Coronary artery (tissue), 2 donors: ENCODE data around the gene POLA2.

Source experiments
- DNase-seq: peaks from one replicate; pipeline ENCODE4 v3.0.0-alpha.2; 2017; ENCODE audit warnings: low spot score
- H3K27ac ChIP-seq, 2 donors: fragments of 200-600 bp; sonication (generic); one replicate each; pipeline ENCODE4 v1.5.1; 2016 to 2019
- H3K4me3 ChIP-seq: fragments of 200-600 bp; sonication (generic); 2 replicates; pipeline ENCODE4 v1.5.1; 2016; ENCODE audit warnings: mild to moderate bottlenecking, moderate library complexity
- CTCF ChIP-seq: fragments of 200-600 bp; sonication (generic); IDR thresholded peaks from one replicate; pipeline ENCODE4 v1.5.1; 2019; ENCODE audit warnings: antibody characterized with exemption

The POLA2 gene

GRCh38 chr11:65293909-65294381 is 32.2 kb downstream of the POLA2 start:
- H3K27ac ChIP-seq: peak overlapping the region in 1 of 2 donors; percentile 3
- TF ChIP-seq CTCF: no peak

GRCh38 chr11:65295001-65295400 is 33.2 kb downstream of the POLA2 start:
- DNase-seq: no peak
- no peak overlapping the region for H3K4me3 ChIP-seq
- no peak overlapping the region for H3K27ac ChIP-seq

More at GRCh38 chr11:65293909-65294381, 32.2 kb downstream of the POLA2 start:
- DNase-seq: no peak
- H3K4me3 ChIP-seq: no peak overlapping the region

GRCh38 chr11:65295571-65296341 is 34.0 kb downstream of the POLA2 start:
- TF ChIP-seq CTCF: no peak
- no peak for DNase-seq
- Histone ChIP-seq H3K4me3 (no peak overlapping the region), H3K27ac (peak overlapping the region; percentile 26 to 59)

More at GRCh38 chr11:65295001-65295400, 33.2 kb downstream of the POLA2 start:
- no peak for TF ChIP-seq CTCF

- no peak for TF ChIP-seq CTCF
- Histone ChIP-seq H3K27ac (peak overlapping the region; percentile 56 to 93), H3K4me3 (no peak overlapping the region)
- DNase-seq: no peak
Observed at GRCh38 chr11:65297026-65297672, 35.4 kb downstream of the POLA2 start.

GRCh38 chr11:65298131-65298535 is 36.4 kb downstream of the POLA2 start:
- Histone ChIP-seq H3K27ac (peak overlapping the region; percentile 77 to 93), H3K4me3 (peak overlapping the region; percentile 43)
- DNase-seq: peak; percentile 93
- no peak for TF ChIP-seq CTCF

- Histone ChIP-seq H3K27ac (peak overlapping the region; percentile 77 to 93), H3K4me3 (peak overlapping the region; percentile 43)
- TF ChIP-seq CTCF: no peak
- DNase-seq: peak; percentile 90
Observed at GRCh38 chr11:65298655-65299179, 37.0 kb downstream of the POLA2 start.
